H9 (cell line): ENCODE data around the gene ZBTB20. TPM values are rescaled to one million over a fixed set of nuclear protein-coding genes. Genes with fewer than 3 reads are reported as not detected.

Source experiments
- DNase-seq: peaks from one replicate; pipeline ENCODE4 v3.0.0-alpha.2; 2017
- H2AFZ ChIP-seq: one replicate; pipeline ENCODE4 v1.6.1; 2013; ENCODE audit warnings: mild to moderate bottlenecking, low read length, control low read depth, moderate library complexity
- H2AK5ac ChIP-seq: 2 replicates; pipeline ENCODE4 v1.6.1; 2013; ENCODE audit warnings: low read length, control low read depth, mixed read lengths; ENCODE audit not compliant: insufficient read length
- H2BK120ac ChIP-seq: one replicate; pipeline ENCODE4 v1.6.1; 2013; ENCODE audit warnings: low read depth, mild to moderate bottlenecking, low read length, control low read depth, inconsistent platforms; ENCODE audit not compliant: poor library complexity, severe bottlenecking
- H2BK12ac ChIP-seq: 2 replicates; pipeline ENCODE4 v1.6.1; 2013; ENCODE audit warnings: low read length, control low read depth, mixed read lengths, low read depth; ENCODE audit not compliant: insufficient read length
- H2BK15ac ChIP-seq: 2 replicates; pipeline ENCODE4 v1.6.1; 2013; ENCODE audit warnings: low read depth, low read length, control low read depth
- H2BK20ac ChIP-seq: one replicate; pipeline ENCODE4 v1.6.1; 2013; ENCODE audit warnings: low read depth, mild to moderate bottlenecking, low read length, control low read depth, inconsistent platforms; ENCODE audit not compliant: poor library complexity, severe bottlenecking
- H2BK5ac ChIP-seq: 2 replicates; pipeline ENCODE4 v1.6.1; 2013; ENCODE audit warnings: low read length, control low read depth, mixed read lengths; ENCODE audit not compliant: insufficient read length
- H3K14ac ChIP-seq: 2 replicates; pipeline ENCODE4 v1.6.1; 2013; ENCODE audit warnings: low read length, control low read depth; ENCODE audit not compliant: insufficient read depth
- H3K18ac ChIP-seq: 2 replicates; pipeline ENCODE4 v1.6.1; 2013; ENCODE audit warnings: low read depth, mild to moderate bottlenecking, mixed read lengths, low read length, control low read depth; ENCODE audit not compliant: insufficient read length
- H3K23ac ChIP-seq: 2 replicates; pipeline ENCODE4 v1.6.1; 2013; ENCODE audit warnings: low read length, control low read depth, mixed read lengths, low read depth; ENCODE audit not compliant: insufficient read length
- H3K23me2 ChIP-seq: 2 replicates; pipeline ENCODE4 v1.6.1; 2013; ENCODE audit warnings: low read depth, mild to moderate bottlenecking, mixed read lengths, low read length, control low read depth; ENCODE audit not compliant: insufficient read length, poor library complexity, severe bottlenecking
- H3K27ac ChIP-seq: 2 replicates; pipeline ENCODE4 v1.5.1; 2013; ENCODE audit warnings: low read length, control low read depth, mixed read lengths, low read depth; ENCODE audit not compliant: insufficient read length
- H3K27me3 ChIP-seq: 2 replicates; pipeline ENCODE4 v1.6.1; 2013; ENCODE audit warnings: low read length, control low read depth, inconsistent platforms; ENCODE audit not compliant: insufficient read depth
- H3K4ac ChIP-seq: 2 replicates; pipeline ENCODE4 v1.6.1; 2013; ENCODE audit warnings: low read depth, mild to moderate bottlenecking, control low read depth, inconsistent platforms, low read length, moderate library complexity
- H3K4me1 ChIP-seq: 2 replicates; pipeline ENCODE4 v1.6.1; 2013; ENCODE audit warnings: low read length, control low read depth, inconsistent platforms; ENCODE audit not compliant: insufficient read depth
- H3K4me2 ChIP-seq: 2 replicates; pipeline ENCODE4 v1.6.1; 2013; ENCODE audit warnings: low read length, control low read depth, mixed read lengths; ENCODE audit not compliant: insufficient read length, insufficient read depth
- H3K56ac ChIP-seq: 2 replicates; pipeline ENCODE4 v1.6.1; 2013; ENCODE audit warnings: low read depth, mild to moderate bottlenecking, mixed read lengths, low read length, control low read depth; ENCODE audit not compliant: insufficient read length
- H3K79me1 ChIP-seq: 2 replicates; pipeline ENCODE4 v1.6.1; 2013; ENCODE audit warnings: low read depth, mild to moderate bottlenecking, moderate library complexity, low read length, control low read depth, inconsistent platforms; ENCODE audit not compliant: insufficient read depth, poor library complexity, severe bottlenecking
- H3K79me2 ChIP-seq: 2 replicates; pipeline ENCODE4 v1.6.1; 2013; ENCODE audit warnings: low read length, control low read depth, inconsistent platforms; ENCODE audit not compliant: insufficient read depth
- H3K9ac ChIP-seq: 2 replicates; pipeline ENCODE4 v1.6.1; 2013; ENCODE audit warnings: low read length, control low read depth, mixed read lengths; ENCODE audit not compliant: insufficient read length; ENCODE audit errors: extremely low read depth
- H3K9me3 ChIP-seq: one replicate; pipeline ENCODE4 v1.6.1; 2013; ENCODE audit warnings: low read depth, low read length, inconsistent platforms; ENCODE audit not compliant: control insufficient read depth
- H3T11ph ChIP-seq: one replicate; pipeline ENCODE4 v1.6.1; 2013; ENCODE audit warnings: mild to moderate bottlenecking, low read length, control low read depth, inconsistent platforms
- H4K20me1 ChIP-seq: one replicate; pipeline ENCODE4 v1.6.1; 2013; ENCODE audit not compliant: control insufficient read depth, insufficient read length, insufficient read depth
- H4K5ac ChIP-seq: 2 replicates; pipeline ENCODE4 v1.6.1; 2013; ENCODE audit warnings: low read depth, mild to moderate bottlenecking, mixed read lengths, low read length, control low read depth; ENCODE audit not compliant: insufficient read length
- H4K8ac ChIP-seq: replicated peaks from 2 replicates; pipeline ENCODE4 v1.6.1; 2013; ENCODE audit warnings: low read length, control low read depth, mixed read lengths, low read depth; ENCODE audit not compliant: insufficient read length
- H4K91ac ChIP-seq: 2 replicates; pipeline ENCODE4 v1.6.1; 2013; ENCODE audit warnings: low read depth, mild to moderate bottlenecking, moderate library complexity, mixed read lengths, low read length, control low read depth; ENCODE audit not compliant: insufficient read length
- H3K27ac Mint-ChIP-seq, 3 experiments: 2 replicates in 2 of 3; 3 replicates in 1 of 3; pipeline ENCODE4 v1.8.0; 2020 to 2021; ENCODE audit warnings: mixed read lengths in 3 of 3, mild to moderate bottlenecking in 1 of 3, moderate library complexity in 1 of 3
- H3K27me3 Mint-ChIP-seq: 2 replicates; pipeline ENCODE4 v1.8.0; 2021; ENCODE audit warnings: low read depth, mild to moderate bottlenecking, moderate library complexity, mixed read lengths
- H3K36me3 Mint-ChIP-seq, 3 experiments: 2 replicates in 2 of 3; 3 replicates in 1 of 3; pipeline ENCODE4 v1.8.0; 2020 to 2021; ENCODE audit warnings: low read depth in 3 of 3, mixed read lengths in 3 of 3; ENCODE audit not compliant: insufficient read depth in 1 of 3
- H3K4me1 Mint-ChIP-seq, 2 experiments: 2 replicates each; pipeline ENCODE4 v1.8.0; 2020; ENCODE audit warnings: mixed read lengths in 2 of 2
- H3K4me3 Mint-ChIP-seq, 2 experiments: 2 replicates in 1 of 2; 3 replicates in 1 of 2; pipeline ENCODE4 v1.8.0; 2020 to 2021; ENCODE audit warnings: mild to moderate bottlenecking in 2 of 2, mixed read lengths in 2 of 2, moderate library complexity in 1 of 2
- H3K9me3 Mint-ChIP-seq, 2 experiments: 2 replicates in 1 of 2; 3 replicates in 1 of 2; pipeline ENCODE4 v1.8.0; 2020; ENCODE audit warnings: mild to moderate bottlenecking in 2 of 2, mixed read lengths in 2 of 2, moderate library complexity in 1 of 2
- CTCF ChIP-seq: fragments of 200-600 bp; sonication (generic); conservative IDR thresholded peaks from 3 replicates; pipeline ENCODE4 v1.8.0; 2021; ENCODE audit warnings: antibody characterized with exemption, mild to moderate bottlenecking
- WGBS: extraction: QIAGEN DNeasy Blood & Tissue Kit; methylation state at CpG from one replicate; pipeline ENCODE4 v1.1.7; 2013; ENCODE audit warnings: missing lambda C conversion rate, low lambda C conversion rate, mixed read lengths; ENCODE audit not compliant: insufficient read length; ENCODE audit errors: extremely low coverage; 5-methylcytosine and 5-hydroxymethylcytosine counted together
- total RNA-seq: library from RNA; stranded (reverse); gene quantifications from 2 replicates; pipeline ENCODE4 v1.2.1, GENCODE V29; 2021

The ZBTB20 gene
- total RNA-seq, 1 experiment from 2014 or later = 0.70 TPM

GRCh38 chr3:114673481-114673880, 473.6 kb downstream of the ZBTB20 start:
- Mint-ChIP-seq H3K4me1 (peaks cover 22 to 27% of the 10 kb centered on the region in 2 experiments), H3K27ac (peak overlapping the region; percentile 17 to 58 (median 23); a peak in 2 of 7 replicates), H3K27me3 (no peaks in the 10 kb centered on the region), H3K36me3 (peaks cover 0 to 10% (median 0%) of the 10 kb centered on the region in 3 experiments; a peak in 2 of 7 replicates), H3K4me3 (no peak overlapping the region), H3K9me3 (peaks cover 7 to 8% of the 10 kb centered on the region in 2 experiments; a peak in 2 of 5 replicates)
- Histone ChIP-seq H3K9ac (no peak overlapping the region), H3K4ac (no peak overlapping the region), H3K79me2 (no peaks in the 10 kb centered on the region), H3K18ac (no peak overlapping the region), H2BK12ac (no peak overlapping the region), H3K23ac (no peak overlapping the region), H3K14ac (no peak overlapping the region), H3K27me3 (no peaks in the 10 kb centered on the region), H4K20me1 (no peaks in the 10 kb centered on the region), H2AK5ac (no peak overlapping the region), H4K5ac (no peak overlapping the region), H2AFZ (no peak overlapping the region), H2BK15ac (no peak overlapping the region), H4K91ac (no peak overlapping the region), H3K79me1 (no peaks in the 10 kb centered on the region), H3K27ac (no peak overlapping the region), H3K4me1 (no peaks in the 10 kb centered on the region; the same call in 1 of the 2 replicates), H3K4me2 (no peak overlapping the region), H3K23me2 (no peaks in the 10 kb centered on the region), H4K8ac (no peak overlapping the region), H3K9me3 (no peaks in the 10 kb centered on the region), H2BK20ac (no peak overlapping the region), H3K56ac (no peak overlapping the region), H2BK120ac (no peak overlapping the region), H2BK5ac (no peak overlapping the region), H3T11ph (no peak overlapping the region)
- DNase-seq = no peak
- no CpG with 5 or more reads among the region's 2 CpGs for WGBS
- TF ChIP-seq CTCF = no peak
